Measurements from ENCODE around the gene HELZ. TPM values are rescaled to one million over a fixed set of nuclear protein-coding genes. Genes with fewer than 3 reads are reported as not detected.

Gene HELZ
- total RNA-seq, 1 donor from 2014 or later, result 44.9 TPM

DNA sequence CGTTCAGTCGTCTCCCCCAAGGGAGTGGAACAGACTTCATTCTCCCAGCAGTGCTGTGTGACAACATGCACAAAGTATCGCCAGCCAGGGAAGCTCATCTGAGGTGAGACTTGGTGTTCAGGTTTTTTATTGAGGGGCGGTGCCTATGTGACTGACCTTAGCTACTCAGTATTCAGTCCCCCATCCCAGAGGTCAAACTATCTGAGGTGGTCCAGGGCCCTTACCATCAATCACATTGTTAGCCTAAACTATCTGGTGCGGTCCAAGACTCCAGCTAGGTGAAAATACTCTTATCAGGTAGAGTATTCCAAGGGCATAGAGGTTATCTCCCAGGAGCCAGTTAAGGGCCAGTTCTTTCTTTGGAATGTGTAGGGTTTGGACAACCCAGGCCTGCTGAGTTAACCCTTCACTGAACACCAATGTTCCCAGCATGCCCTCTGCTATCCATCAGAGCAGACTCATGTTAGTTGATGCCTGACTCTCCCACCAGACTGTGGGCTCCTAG lies 206.1 kb downstream of the HELZ start:
- Mint-ChIP-seq H3K27me3 (ENCODE audit: insufficient read depth, low read depth) (peaks cover 17% of the 10 kb centered on the region), H3K36me3 (peaks cover 7% of the 10 kb centered on the region), H3K27ac (no peak overlapping the region), H3K9me3 (peaks cover 4% of the 10 kb centered on the region), H3K4me1 (peaks cover 5% of the 10 kb centered on the region), H3K4me3 (no peak overlapping the region)
- no peaks in the 10 kb centered on the region for H3K27me3 ChIP-seq
- no peaks in the 10 kb centered on the region for H3F3A ChIP-seq (ENCODE audit: low read depth)
- no peaks in the 10 kb centered on the region for H4K20me1 ChIP-seq (ENCODE audit: low read depth)
- no peak overlapping the region for H3K9ac ChIP-seq
- no peaks in the 10 kb centered on the region for H3K4me1 ChIP-seq
- H3K9me3 ChIP-seq (ENCODE audit: low read depth), result no peaks in the 10 kb centered on the region
- no peak for DNase-seq (ENCODE audit: low spot score)
- no peaks in the 10 kb centered on the region for H3K79me2 ChIP-seq (ENCODE audit: low read depth)
- no peak overlapping the region for H3K4me2 ChIP-seq
- H2AFZ ChIP-seq (replicated peaks), result no peak overlapping the region
- no peak overlapping the region for H3K27ac ChIP-seq
- TF ChIP-seq EZH2phosphoT487 (IDR thresholded peaks at IDR 0.05) (no peak), EZH2 (IDR thresholded peaks at IDR 0.05) (no peak)
- TF ChIP-seq, protein P1, sequence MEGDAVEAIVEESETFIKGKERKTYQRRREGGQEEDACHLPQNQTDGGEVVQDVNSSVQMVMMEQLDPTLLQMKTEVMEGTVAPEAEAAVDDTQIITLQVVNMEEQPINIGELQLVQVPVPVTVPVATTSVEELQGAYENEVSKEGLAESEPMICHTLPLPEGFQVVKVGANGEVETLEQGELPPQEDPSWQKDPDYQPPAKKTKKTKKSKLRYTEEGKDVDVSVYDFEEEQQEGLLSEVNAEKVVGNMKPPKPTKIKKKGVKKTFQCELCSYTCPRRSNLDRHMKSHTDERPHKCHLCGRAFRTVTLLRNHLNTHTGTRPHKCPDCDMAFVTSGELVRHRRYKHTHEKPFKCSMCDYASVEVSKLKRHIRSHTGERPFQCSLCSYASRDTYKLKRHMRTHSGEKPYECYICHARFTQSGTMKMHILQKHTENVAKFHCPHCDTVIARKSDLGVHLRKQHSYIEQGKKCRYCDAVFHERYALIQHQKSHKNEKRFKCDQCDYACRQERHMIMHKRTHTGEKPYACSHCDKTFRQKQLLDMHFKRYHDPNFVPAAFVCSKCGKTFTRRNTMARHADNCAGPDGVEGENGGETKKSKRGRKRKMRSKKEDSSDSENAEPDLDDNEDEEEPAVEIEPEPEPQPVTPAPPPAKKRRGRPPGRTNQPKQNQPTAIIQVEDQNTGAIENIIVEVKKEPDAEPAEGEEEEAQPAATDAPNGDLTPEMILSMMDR (IDR thresholded peaks at IDR 0.05), result no peak
- no peak overlapping the region for H3K4me3 ChIP-seq
- H3K36me3 ChIP-seq, result no peaks in the 10 kb centered on the region

DNA sequence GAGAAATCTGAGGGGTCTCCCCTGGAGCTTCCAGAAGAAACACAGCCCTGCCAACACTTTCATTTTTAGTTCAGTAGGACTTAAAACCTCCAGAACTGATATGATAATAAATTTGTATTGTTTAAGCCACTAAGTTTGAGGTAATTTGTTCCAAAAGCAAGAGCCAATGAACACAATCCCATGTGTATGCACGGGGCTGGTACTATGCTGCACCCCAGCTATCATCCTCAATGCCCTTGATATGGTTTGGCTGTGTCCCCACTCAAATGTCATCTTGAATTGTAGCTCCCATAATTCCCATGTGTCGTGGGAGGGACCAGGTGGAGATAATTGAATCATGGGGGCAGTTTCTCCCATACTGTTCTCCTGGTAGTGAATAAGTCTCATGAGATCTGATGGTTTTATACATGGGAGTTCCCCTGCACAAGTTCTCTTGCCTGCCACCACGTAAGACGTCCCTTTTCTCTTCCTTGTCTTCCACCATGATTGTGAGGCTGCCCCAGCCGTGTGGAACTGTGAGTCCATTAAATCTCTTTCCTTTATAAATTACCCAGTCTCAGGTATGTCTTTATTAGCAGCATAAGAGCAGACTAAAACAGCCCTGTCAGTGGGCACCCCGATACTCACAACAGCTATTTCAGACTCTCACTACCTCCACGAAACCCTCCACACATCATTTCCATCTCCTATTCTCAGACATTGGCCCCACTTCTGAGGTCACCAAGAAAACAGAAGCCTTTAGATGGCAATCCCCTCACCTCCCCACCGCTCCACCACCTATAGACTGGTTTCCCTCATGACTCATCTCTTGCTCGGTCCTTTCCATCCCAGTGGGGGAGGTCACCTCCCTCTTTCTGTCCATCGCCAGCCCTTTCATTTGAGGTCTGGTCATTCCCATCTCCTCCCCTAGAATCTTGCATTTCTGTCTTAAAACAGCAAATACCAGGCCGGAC lies 209.6 kb downstream of the HELZ start:
- Histone ChIP-seq H3K9me3 (ENCODE audit: low read depth) (no peaks in the 10 kb centered on the region), H2AFZ (replicated peaks) (no peak overlapping the region), H3K4me3 (no peak overlapping the region), H3F3A (ENCODE audit: low read depth) (no peaks in the 10 kb centered on the region), H4K20me1 (ENCODE audit: low read depth) (no peaks in the 10 kb centered on the region), H3K4me2 (no peak overlapping the region), H3K9ac (no peak overlapping the region), H3K36me3 (no peaks in the 10 kb centered on the region), H3K79me2 (ENCODE audit: low read depth) (no peaks in the 10 kb centered on the region), H3K4me1 (peaks cover 5% of the 10 kb centered on the region), H3K27me3 (no peaks in the 10 kb centered on the region), H3K27ac (no peak overlapping the region)
- Mint-ChIP-seq H3K27ac (no peak overlapping the region), H3K27me3 (ENCODE audit: insufficient read depth, low read depth) (peaks cover 17% of the 10 kb centered on the region), H3K9me3 (peaks cover 4% of the 10 kb centered on the region), H3K4me3 (no peak overlapping the region), H3K36me3 (peaks cover 15% of the 10 kb centered on the region), H3K4me1 (no peaks in the 10 kb centered on the region)
- DNase-seq (ENCODE audit: low spot score), result no peak
- TF ChIP-seq, protein P1 (IDR thresholded peaks at IDR 0.05), result no peak
- TF ChIP-seq EZH2phosphoT487 (IDR thresholded peaks at IDR 0.05), result no peak
- TF ChIP-seq EZH2 (IDR thresholded peaks at IDR 0.05), result no peak

DNA sequence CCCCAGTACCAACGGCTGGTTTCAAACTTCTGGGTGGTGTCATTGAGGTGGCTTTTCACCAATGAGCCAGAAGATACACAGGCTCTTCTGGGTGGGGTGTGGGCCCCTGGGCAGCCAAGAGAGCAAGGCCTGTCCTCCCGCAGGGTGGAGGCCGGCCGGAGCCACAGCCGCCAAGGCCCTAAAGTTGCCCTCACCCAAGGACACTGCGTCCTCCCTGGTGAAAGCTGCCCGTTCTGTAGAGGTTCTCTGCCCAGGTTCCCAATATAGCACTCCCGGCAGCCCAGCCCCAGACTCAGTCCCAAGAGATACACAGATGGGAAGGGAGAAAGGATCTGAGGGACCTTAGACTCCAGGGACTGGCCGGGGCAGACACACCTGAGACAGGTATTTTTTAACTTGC lies 211.4 kb downstream of the HELZ start:
- Histone ChIP-seq H3K4me2 (no peak overlapping the region), H3K4me1 (peaks cover 5% of the 10 kb centered on the region), H3K79me2 (ENCODE audit: low read depth) (no peaks in the 10 kb centered on the region), H3K4me3 (no peak overlapping the region), H3K36me3 (no peaks in the 10 kb centered on the region), H3K27me3 (no peaks in the 10 kb centered on the region), H2AFZ (replicated peaks) (no peak overlapping the region), H3K9ac (no peak overlapping the region), H3K27ac (no peak overlapping the region), H3F3A (ENCODE audit: low read depth) (no peaks in the 10 kb centered on the region), H3K9me3 (ENCODE audit: low read depth) (no peaks in the 10 kb centered on the region), H4K20me1 (ENCODE audit: low read depth) (no peaks in the 10 kb centered on the region)
- TF ChIP-seq, protein P1 (IDR thresholded peaks at IDR 0.05), result no peak
- TF ChIP-seq EZH2 (IDR thresholded peaks at IDR 0.05) (no peak), EZH2phosphoT487 (IDR thresholded peaks at IDR 0.05) (no peak)
- H3K4me3 Mint-ChIP-seq, result no peak overlapping the region
- H3K36me3 Mint-ChIP-seq, result peaks cover 26% of the 10 kb centered on the region
- DNase-seq (ENCODE audit: low spot score), result no peak
- peaks cover 17% of the 10 kb centered on the region for H3K27me3 Mint-ChIP-seq (ENCODE audit: insufficient read depth, low read depth)
- peaks cover 4% of the 10 kb centered on the region for H3K9me3 Mint-ChIP-seq
- H3K27ac Mint-ChIP-seq, result no peak overlapping the region
- H3K4me1 Mint-ChIP-seq, result no peaks in the 10 kb centered on the region
